CD14-positive monocyte (primary cell): ENCODE data around the gene ARID3A. TPM values are rescaled to one million over a fixed set of nuclear protein-coding genes. Genes with fewer than 3 reads are reported as not detected.

ENCODE experiments used
- DNase-seq, 3 donors: peaks; one replicate each; pipeline ENCODE4 v3.0.0-alpha.2; 2011 to 2022
- H2AFZ ChIP-seq: 2 replicates; pipeline ENCODE4 v1.6.0; 2012; ENCODE audit warnings: mild to moderate bottlenecking, low read depth, low read length, inconsistent platforms; ENCODE audit not compliant: insufficient read depth, poor library complexity, severe bottlenecking
- H3K27ac ChIP-seq, 2 donors: 1 replicate in 1 of 2; 2 replicates in 1 of 2; pipeline ENCODE4 v1.5.1; 2012 to 2013; ENCODE audit warnings: low read length in 2 of 2, control low read depth in 1 of 2, inconsistent platforms in 1 of 2, low read depth in 1 of 2, mild to moderate bottlenecking in 1 of 2
- H3K27me3 ChIP-seq, 2 donors: one replicate each; pipeline versions ENCODE4 v1.6.0 to v1.6.1; 2011 to 2013; ENCODE audit warnings: low read length in 2 of 2; ENCODE audit not compliant: control insufficient read depth in 2 of 2, insufficient read depth in 2 of 2
- H3K36me3 ChIP-seq, 2 donors: replicated peaks in 1 of 2; 1 replicate in 1 of 2; 2 replicates in 1 of 2; pipeline versions ENCODE4 v1.5.1 to v1.6.1; 2012 to 2013; ENCODE audit warnings: low read length in 2 of 2, control low read depth in 1 of 2, inconsistent platforms in 1 of 2, mild to moderate bottlenecking in 1 of 2; ENCODE audit not compliant: insufficient read depth in 2 of 2, control insufficient read depth in 1 of 2
- H3K4me1 ChIP-seq, 2 donors: 1 replicate in 1 of 2; 2 replicates in 1 of 2; pipeline versions ENCODE4 v1.5.1 to v1.6.1; 2012 to 2013; ENCODE audit warnings: low read length in 2 of 2, control low read depth in 1 of 2, inconsistent platforms in 1 of 2, mild to moderate bottlenecking in 1 of 2, moderate library complexity in 1 of 2; ENCODE audit not compliant: insufficient read depth in 2 of 2, control insufficient read depth in 1 of 2
- H3K4me2 ChIP-seq: replicated peaks from 2 replicates; pipeline ENCODE3; 2012; ENCODE audit warnings: low read length, moderate library complexity, mild to moderate bottlenecking; ENCODE audit not compliant: poor library complexity, severe bottlenecking; ENCODE audit errors: extremely low read depth
- H3K4me3 ChIP-seq, 3 experiments: fragments of 200-600 bp in 1 of 3; sonication (generic) in 1 of 3; replicated peaks in 1 of 3; 1 replicate in 2 of 3; 2 replicates in 1 of 3; pipeline ENCODE4 v1.5.1; 2011 to 2013; ENCODE audit warnings: low read length in 3 of 3, mild to moderate bottlenecking in 3 of 3, control low read depth in 2 of 3, low read depth in 2 of 3, inconsistent platforms in 1 of 3, moderate library complexity in 1 of 3
- H3K79me2 ChIP-seq: 2 replicates; pipeline ENCODE4 v1.6.0; 2012; ENCODE audit warnings: mild to moderate bottlenecking, control low read depth, inconsistent platforms, low read length, moderate library complexity; ENCODE audit not compliant: insufficient read depth
- H3K9ac ChIP-seq: 2 replicates; pipeline ENCODE4 v1.6.0; 2017; ENCODE audit warnings: low read length, mild to moderate bottlenecking; ENCODE audit not compliant: insufficient read depth, poor library complexity, severe bottlenecking
- H3K9me3 ChIP-seq, 2 donors: replicated peaks in 1 of 2; 1 replicate in 1 of 2; 2 replicates in 1 of 2; pipeline versions ENCODE4 v1.5.1 to v1.6.1; 2012 to 2013; ENCODE audit warnings: low read length in 2 of 2, control low read depth in 1 of 2; ENCODE audit not compliant: control insufficient read depth in 1 of 2, insufficient read depth in 1 of 2
- H4K20me1 ChIP-seq: 2 replicates; pipeline ENCODE4 v1.6.0; 2012; ENCODE audit warnings: mild to moderate bottlenecking, low read length, control low read depth, moderate library complexity; ENCODE audit not compliant: insufficient read depth
- H3K27ac Mint-ChIP-seq, 7 donors: one replicate each; pipeline ENCODE4 v1.8.0; 2020; ENCODE audit warnings: mild to moderate bottlenecking in 7 of 7, mixed read lengths in 7 of 7, moderate library complexity in 6 of 7, inconsistent platforms in 2 of 7
- H3K27me3 Mint-ChIP-seq, 3 donors: one replicate each; pipeline ENCODE4 v1.8.0; 2021 to 2022; ENCODE audit warnings: low read depth in 3 of 3, mild to moderate bottlenecking in 3 of 3, mixed read lengths in 3 of 3, moderate library complexity in 3 of 3, inconsistent platforms in 1 of 3
- H3K36me3 Mint-ChIP-seq, 2 donors: one replicate each; pipeline ENCODE4 v1.8.0; 2020; ENCODE audit warnings: mixed read lengths in 2 of 2, inconsistent platforms in 1 of 2, mild to moderate bottlenecking in 1 of 2
- H3K4me1 Mint-ChIP-seq: one replicate; pipeline ENCODE4 v1.8.0; 2020; ENCODE audit warnings: mild to moderate bottlenecking, mixed read lengths
- H3K4me3 Mint-ChIP-seq, 2 donors: one replicate each; pipeline ENCODE4 v1.8.0; 2020; ENCODE audit warnings: mild to moderate bottlenecking in 2 of 2, mixed read lengths in 2 of 2, moderate library complexity in 1 of 2
- H3K9me3 Mint-ChIP-seq, 7 donors: one replicate each; pipeline ENCODE4 v1.8.0; 2020 to 2022; ENCODE audit warnings: mixed read lengths in 7 of 7, mild to moderate bottlenecking in 6 of 7, moderate library complexity in 6 of 7, inconsistent platforms in 2 of 7
- WGBS: methylation state at CpG from one replicate; pipeline ENCODE4 v1.1.5; 2013; ENCODE audit warnings: missing lambda C conversion rate; ENCODE audit not compliant: insufficient coverage; 5-methylcytosine and 5-hydroxymethylcytosine counted together
- intact Hi-C, 2 donors: fragments of 100-400 bp; cut with micrococcal nuclease; formaldehyde crosslinking; loops; one replicate each; pipeline versions ENCODE4 v1.15.0 to v1.15.1; 2023
- polyA plus RNA-seq, 3 donors: library from polyadenylated mRNA; depleted of rRNA in 1 of 3; unstranded in 2 of 3; stranded (reverse) in 1 of 3; fragments of 300-500 nt in 2 of 3; fragments of >200 nt in 1 of 3; fragmentation: Illumina TruSeq in 2 of 3; gene quantifications; 1 replicate in 2 of 3; 2 replicates in 1 of 3; pipeline ENCODE4 v1.2.3, GENCODE V29; 2012 to 2021
- TF ChIP-seq, protein P1 (sequence below): fragments of 200-600 bp; IDR thresholded peaks from one replicate; pipeline ENCODE4 v1.8.0; 2022; ENCODE audit warnings: antibody characterized with exemption, mild to moderate bottlenecking

The ARID3A gene
- polyA plus RNA-seq, 3 donors = 2.1 to 41.6 (median 3.2) TPM

DNA sequence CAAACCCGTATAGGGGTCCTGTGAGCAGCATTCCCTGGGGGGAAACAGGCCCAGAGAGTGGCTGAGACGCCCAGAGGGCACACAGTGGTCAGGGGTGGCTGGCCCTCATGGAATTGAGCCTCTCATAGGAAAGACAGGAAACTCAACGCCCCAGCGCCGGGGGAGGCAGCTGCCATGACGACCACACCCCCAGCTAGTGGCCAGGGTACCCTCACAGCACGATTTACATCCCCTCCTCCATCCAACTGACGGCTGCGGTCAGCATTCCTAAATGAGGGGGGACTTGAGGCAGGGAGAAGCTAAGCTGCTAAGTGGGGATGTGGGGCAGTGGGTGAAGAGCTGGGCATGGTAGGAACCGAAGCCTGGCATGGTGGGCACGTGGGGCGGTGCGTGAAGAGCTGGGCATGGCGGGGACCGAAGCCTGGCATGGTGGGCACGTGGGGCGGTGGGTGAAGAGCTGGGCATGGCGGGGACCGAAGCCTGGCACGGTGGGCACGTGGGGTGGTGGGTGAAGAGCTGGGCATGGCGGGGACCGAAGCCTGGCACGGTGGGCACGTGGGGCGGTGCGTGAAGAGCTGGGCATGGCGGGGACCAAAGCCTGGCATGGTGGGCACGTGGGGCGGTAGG, 42.9 kb upstream of the ARID3A start:
- Histone ChIP-seq H3K9ac (no peak overlapping the region), H3K27me3 (no peaks in the 10 kb centered on the region), H3K9me3 (no peaks in the 10 kb centered on the region), H3K36me3 (peaks cover 56 to 68% of the 10 kb centered on the region in 2 donors), H3K4me1 (no peaks in the 10 kb centered on the region), H2AFZ (no peak overlapping the region), H4K20me1 (peaks cover 10% of the 10 kb centered on the region), H3K79me2 (no peaks in the 10 kb centered on the region), H3K27ac (no peak overlapping the region), H3K4me2 (no peak overlapping the region), H3K4me3 (no peak overlapping the region)
- Mint-ChIP-seq H3K9me3 (peaks cover 0 to 3% (median 0%) of the 10 kb centered on the region in 7 donors), H3K4me3 (no peak overlapping the region), H3K36me3 (peaks cover 64 to 92% of the 10 kb centered on the region in 2 donors), H3K27ac (no peak overlapping the region), H3K4me1 (no peaks in the 10 kb centered on the region), H3K27me3 (no peaks in the 10 kb centered on the region)
- intact Hi-C loops = no loop called here
- TF ChIP-seq, protein P1, sequence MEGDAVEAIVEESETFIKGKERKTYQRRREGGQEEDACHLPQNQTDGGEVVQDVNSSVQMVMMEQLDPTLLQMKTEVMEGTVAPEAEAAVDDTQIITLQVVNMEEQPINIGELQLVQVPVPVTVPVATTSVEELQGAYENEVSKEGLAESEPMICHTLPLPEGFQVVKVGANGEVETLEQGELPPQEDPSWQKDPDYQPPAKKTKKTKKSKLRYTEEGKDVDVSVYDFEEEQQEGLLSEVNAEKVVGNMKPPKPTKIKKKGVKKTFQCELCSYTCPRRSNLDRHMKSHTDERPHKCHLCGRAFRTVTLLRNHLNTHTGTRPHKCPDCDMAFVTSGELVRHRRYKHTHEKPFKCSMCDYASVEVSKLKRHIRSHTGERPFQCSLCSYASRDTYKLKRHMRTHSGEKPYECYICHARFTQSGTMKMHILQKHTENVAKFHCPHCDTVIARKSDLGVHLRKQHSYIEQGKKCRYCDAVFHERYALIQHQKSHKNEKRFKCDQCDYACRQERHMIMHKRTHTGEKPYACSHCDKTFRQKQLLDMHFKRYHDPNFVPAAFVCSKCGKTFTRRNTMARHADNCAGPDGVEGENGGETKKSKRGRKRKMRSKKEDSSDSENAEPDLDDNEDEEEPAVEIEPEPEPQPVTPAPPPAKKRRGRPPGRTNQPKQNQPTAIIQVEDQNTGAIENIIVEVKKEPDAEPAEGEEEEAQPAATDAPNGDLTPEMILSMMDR = no peak
- DNase-seq = no peak
- 100% methylated on average over 4 of the region's 30 CpGs for WGBS

DNA sequence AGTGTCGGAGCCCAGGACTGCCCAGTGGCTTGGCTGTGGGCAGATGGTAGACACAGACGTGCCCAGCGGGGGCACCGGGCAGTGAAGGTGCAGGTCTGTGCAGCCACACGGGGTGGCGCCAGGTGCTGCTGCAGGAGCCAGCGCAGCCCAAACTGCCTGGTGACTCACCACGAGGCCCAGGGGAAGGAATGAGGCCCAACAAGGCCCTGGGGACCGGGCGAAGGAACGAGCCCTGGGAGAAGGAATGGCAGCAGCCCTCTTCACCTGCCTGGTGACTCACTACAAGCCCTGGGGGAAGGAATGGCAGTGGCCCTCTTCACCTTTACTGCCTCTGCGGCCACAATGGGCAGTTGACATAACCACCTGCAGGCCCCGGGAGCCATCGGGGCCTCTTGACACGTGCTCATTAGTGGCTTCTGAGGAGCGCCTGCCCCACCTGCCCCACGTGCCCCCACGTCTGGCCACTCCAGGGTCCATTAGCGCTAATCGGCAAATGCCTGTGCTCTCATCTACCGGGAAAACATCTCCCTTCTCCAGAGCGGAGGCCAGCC, 42.1 kb upstream of the ARID3A start:
- TF ChIP-seq, protein P1 = no peak
- no peaks in the 10 kb centered on the region for H3K79me2 ChIP-seq
- peaks cover 56 to 68% of the 10 kb centered on the region in 2 donors for H3K36me3 ChIP-seq
- Mint-ChIP-seq H3K4me1 (peaks cover 4% of the 10 kb centered on the region), H3K9me3 (peaks cover 0 to 3% (median 0%) of the 10 kb centered on the region in 7 donors), H3K27me3 (no peaks in the 10 kb centered on the region), H3K36me3 (peaks cover 64 to 94% of the 10 kb centered on the region in 2 donors), H3K4me3 (no peak overlapping the region), H3K27ac (no peak overlapping the region)
- H3K9me3 ChIP-seq = no peaks in the 10 kb centered on the region
- no peak overlapping the region for H3K9ac ChIP-seq
- H4K20me1 ChIP-seq = peaks cover 12% of the 10 kb centered on the region
- no peak overlapping the region for H2AFZ ChIP-seq
- H3K4me1 ChIP-seq = peaks cover 0 to 3% of the 10 kb centered on the region in 2 donors
- 97% methylated on average over 21 of the region's 22 CpGs for WGBS
- no peak overlapping the region for H3K4me3 ChIP-seq
- intact Hi-C loops = no loop called here
- no peak overlapping the region for H3K4me2 ChIP-seq
- no peak overlapping the region for H3K27ac ChIP-seq
- no peak for DNase-seq
- no peaks in the 10 kb centered on the region for H3K27me3 ChIP-seq
